PC-3 (cell line): ENCODE measurements around the gene OR52A1.

Experiments used
- EZH2 ChIP-seq: fragments of 300-600 bp; sonication (generic); IDR thresholded peaks from one replicate; pipeline ENCODE4 v1.6.1; 2017; ENCODE audit warnings: antibody characterized with exemption, mild to moderate bottlenecking, low read length; ENCODE audit not compliant: unreplicated experiment
- TF ChIP-seq, protein P1 (sequence below): fragments of 300-600 bp; sonication (generic); conservative IDR thresholded peaks from 2 replicates; pipeline ENCODE4 v1.5.1; 2017; ENCODE audit warnings: antibody characterized with exemption, low read depth, mild to moderate bottlenecking, low read length

- TF ChIP-seq, protein P1, sequence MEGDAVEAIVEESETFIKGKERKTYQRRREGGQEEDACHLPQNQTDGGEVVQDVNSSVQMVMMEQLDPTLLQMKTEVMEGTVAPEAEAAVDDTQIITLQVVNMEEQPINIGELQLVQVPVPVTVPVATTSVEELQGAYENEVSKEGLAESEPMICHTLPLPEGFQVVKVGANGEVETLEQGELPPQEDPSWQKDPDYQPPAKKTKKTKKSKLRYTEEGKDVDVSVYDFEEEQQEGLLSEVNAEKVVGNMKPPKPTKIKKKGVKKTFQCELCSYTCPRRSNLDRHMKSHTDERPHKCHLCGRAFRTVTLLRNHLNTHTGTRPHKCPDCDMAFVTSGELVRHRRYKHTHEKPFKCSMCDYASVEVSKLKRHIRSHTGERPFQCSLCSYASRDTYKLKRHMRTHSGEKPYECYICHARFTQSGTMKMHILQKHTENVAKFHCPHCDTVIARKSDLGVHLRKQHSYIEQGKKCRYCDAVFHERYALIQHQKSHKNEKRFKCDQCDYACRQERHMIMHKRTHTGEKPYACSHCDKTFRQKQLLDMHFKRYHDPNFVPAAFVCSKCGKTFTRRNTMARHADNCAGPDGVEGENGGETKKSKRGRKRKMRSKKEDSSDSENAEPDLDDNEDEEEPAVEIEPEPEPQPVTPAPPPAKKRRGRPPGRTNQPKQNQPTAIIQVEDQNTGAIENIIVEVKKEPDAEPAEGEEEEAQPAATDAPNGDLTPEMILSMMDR: no peak
- no peak for TF ChIP-seq EZH2
These were observed 37.0 kb downstream of the OR52A1 start for GRCh38 chr11:5117588-5117987.
